Osteocyte (in vitro differentiated cells): ENCODE measurements around the gene KIZ. TPM values are rescaled to one million over a fixed set of nuclear protein-coding genes. Genes with fewer than 3 reads are reported as not detected.

Experiments
- DNase-seq: peaks from one replicate; pipeline ENCODE4 v3.0.0; 2021; ENCODE audit warnings: mixed read lengths; ENCODE audit not compliant: unreplicated experiment; ENCODE audit errors: extremely low spot score
- H3K27ac Mint-ChIP-seq: one replicate; pipeline ENCODE4 v1.8.0; 2021; ENCODE audit warnings: mild to moderate bottlenecking, mixed read lengths; ENCODE audit not compliant: unreplicated experiment
- H3K27me3 Mint-ChIP-seq: one replicate; pipeline ENCODE4 v1.8.0; 2021; ENCODE audit warnings: mixed read lengths; ENCODE audit not compliant: unreplicated experiment
- H3K36me3 Mint-ChIP-seq: one replicate; pipeline ENCODE4 v1.8.0; 2021; ENCODE audit warnings: mixed read lengths; ENCODE audit not compliant: unreplicated experiment
- H3K4me1 Mint-ChIP-seq: one replicate; pipeline ENCODE4 v1.8.0; 2021; ENCODE audit warnings: mixed read lengths; ENCODE audit not compliant: unreplicated experiment
- H3K4me3 Mint-ChIP-seq: one replicate; pipeline ENCODE4 v1.8.0; 2021; ENCODE audit warnings: mild to moderate bottlenecking, moderate library complexity, mixed read lengths; ENCODE audit not compliant: unreplicated experiment
- H3K9me3 Mint-ChIP-seq: one replicate; pipeline ENCODE4 v1.8.0; 2021; ENCODE audit warnings: mixed read lengths; ENCODE audit not compliant: unreplicated experiment
- total RNA-seq: library from RNA; stranded (reverse); gene quantifications from 2 replicates; pipeline ENCODE4 v1.2.1, GENCODE V29; 2021
- TF ChIP-seq, protein P1 (sequence below): fragments of 200-600 bp; sonication (generic); IDR thresholded peaks from 2 replicates; pipeline ENCODE4 v1.5.0; 2021; ENCODE audit warnings: antibody characterized with exemption, mild to moderate bottlenecking, moderate library complexity

Gene KIZ
- total RNA-seq, 1 donor from 2014 or later, result 21.2 TPM

DNA sequence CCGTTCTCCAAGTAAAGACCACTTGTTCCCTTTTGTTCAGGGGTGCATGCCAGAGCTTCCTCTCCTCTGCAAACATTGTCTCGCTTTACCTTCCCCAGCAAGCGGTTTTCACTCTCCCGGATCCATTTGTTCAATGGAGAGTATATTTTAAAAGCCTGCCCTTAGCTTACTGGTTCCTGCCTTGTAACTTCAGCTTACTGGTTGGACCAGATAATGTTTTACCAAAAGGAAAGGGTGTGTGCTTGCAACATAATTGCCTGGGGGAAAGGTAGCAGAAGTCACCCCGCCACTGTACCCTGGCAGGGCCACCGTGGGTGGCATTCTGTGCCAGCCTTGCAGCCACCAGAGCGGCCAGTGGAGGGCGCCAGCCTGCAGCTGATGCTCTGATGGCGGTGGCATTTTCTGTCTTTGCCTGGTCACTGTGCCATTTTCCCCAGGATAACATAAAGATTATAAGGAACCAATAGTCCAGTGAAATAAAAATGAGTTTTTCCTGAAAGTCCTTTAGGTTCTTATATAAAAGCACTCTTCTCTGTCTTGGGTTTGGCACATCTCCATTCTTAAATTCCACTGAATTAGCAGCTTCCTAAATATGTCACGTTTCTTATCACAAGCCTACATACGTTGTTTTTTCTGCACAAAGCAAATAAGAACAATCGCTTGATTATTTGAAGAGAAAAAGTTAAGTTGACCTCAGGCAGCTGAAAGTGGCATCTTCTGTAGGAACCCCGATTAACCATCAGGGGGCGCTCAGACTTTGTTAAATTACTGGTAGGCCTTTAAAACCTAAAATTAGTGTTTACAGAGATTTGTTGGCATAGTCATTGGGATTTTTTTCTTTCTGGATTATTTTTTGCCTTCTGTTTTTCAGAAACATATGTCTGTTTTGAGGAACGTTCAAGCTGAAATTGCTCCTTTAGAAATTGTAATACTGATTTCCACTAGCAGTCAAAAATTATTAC lies 109.9 kb downstream of the KIZ start:
- no peak overlapping the region for H3K4me3 Mint-ChIP-seq
- no peaks in the 10 kb centered on the region for H3K27me3 Mint-ChIP-seq
- peaks cover 5% of the 10 kb centered on the region for H3K4me1 Mint-ChIP-seq
- H3K9me3 Mint-ChIP-seq, result no peaks in the 10 kb centered on the region
- no peak for DNase-seq
- TF ChIP-seq, protein P1, sequence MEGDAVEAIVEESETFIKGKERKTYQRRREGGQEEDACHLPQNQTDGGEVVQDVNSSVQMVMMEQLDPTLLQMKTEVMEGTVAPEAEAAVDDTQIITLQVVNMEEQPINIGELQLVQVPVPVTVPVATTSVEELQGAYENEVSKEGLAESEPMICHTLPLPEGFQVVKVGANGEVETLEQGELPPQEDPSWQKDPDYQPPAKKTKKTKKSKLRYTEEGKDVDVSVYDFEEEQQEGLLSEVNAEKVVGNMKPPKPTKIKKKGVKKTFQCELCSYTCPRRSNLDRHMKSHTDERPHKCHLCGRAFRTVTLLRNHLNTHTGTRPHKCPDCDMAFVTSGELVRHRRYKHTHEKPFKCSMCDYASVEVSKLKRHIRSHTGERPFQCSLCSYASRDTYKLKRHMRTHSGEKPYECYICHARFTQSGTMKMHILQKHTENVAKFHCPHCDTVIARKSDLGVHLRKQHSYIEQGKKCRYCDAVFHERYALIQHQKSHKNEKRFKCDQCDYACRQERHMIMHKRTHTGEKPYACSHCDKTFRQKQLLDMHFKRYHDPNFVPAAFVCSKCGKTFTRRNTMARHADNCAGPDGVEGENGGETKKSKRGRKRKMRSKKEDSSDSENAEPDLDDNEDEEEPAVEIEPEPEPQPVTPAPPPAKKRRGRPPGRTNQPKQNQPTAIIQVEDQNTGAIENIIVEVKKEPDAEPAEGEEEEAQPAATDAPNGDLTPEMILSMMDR, result peak; percentile 78
- H3K36me3 Mint-ChIP-seq, result peaks cover 8% of the 10 kb centered on the region
- no peak overlapping the region for H3K27ac Mint-ChIP-seq

DNA sequence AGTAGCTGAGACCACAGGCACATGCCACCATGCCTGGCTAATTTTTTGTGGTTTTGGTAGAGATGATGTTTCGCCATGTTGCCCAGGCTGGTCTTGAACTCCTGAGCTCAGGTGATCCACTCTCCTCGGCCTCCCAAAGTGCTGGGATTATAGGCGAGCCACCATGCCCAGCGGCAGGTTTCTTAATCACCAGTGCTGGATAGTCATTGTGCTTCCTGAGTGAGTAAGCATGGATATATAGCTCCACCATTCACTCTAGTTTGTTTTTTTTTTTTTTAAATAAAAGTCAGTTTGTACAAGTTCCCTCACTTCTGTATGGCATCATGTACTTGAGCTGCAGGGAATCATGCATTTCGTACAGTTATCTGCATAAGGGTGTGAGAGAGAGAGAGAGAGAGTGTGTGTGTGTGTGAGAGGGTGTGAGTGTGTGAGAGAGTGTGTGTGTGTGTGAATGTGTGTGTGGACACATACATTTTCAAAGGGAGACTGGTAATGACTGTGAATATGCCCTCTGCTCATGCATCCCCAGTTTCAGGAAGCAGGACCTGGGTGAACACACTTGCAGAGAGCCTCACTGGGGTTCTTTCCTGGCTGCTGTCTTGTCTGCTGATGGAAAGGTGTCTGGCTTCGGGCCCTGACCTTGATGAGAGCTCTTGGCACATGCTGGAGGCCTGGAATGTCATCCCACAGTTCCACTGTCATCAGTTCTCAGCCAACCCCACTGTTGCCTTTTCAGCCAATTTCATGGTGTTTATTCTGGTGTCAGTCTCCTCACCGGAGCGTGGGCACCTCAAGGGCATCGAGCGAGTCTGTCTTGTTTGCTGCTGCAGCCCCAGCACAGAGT lies 112.3 kb downstream of the KIZ start:
- Mint-ChIP-seq H3K27ac (no peak overlapping the region), H3K4me1 (peaks cover 5% of the 10 kb centered on the region), H3K36me3 (peaks cover 8% of the 10 kb centered on the region), H3K27me3 (no peaks in the 10 kb centered on the region), H3K9me3 (no peaks in the 10 kb centered on the region), H3K4me3 (no peak overlapping the region)
- no peak for DNase-seq
- TF ChIP-seq, protein P1, result no peak

DNA sequence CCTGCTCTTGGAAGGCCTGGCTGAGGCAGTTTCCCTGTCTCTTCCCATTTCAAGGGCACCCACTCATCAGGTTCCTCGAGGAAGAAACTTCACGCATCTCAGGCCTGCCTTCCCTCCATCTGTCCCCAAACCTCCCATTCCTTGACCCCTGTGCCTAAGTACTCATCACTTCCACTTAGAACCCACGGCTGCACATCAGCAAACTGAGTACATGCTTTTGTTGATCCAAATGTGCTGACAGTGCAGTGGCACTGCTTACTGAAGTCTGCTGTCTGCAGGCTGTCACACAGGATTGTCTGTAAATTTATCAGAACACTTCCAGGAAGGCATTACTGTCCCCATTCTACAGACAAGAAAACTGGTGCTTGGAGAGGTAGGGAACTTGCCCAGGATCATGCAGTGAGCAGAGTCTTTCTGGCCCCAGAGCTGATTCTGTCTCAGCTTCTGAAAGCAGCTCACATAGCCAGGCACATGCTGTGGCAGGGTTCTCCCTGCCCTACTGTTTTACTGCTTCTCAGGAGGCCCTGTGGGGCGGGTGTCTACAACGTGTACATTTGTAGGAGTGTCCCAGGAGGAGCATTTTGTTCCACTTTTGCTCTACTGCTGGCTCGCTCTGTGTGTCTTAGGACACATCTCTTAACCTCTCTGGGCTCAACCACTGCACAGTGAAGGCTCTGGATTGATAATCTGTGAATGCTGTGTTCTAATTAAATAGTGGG lies 113.1 kb downstream of the KIZ start:
- Mint-ChIP-seq H3K27me3 (no peaks in the 10 kb centered on the region), H3K4me1 (peaks cover 5% of the 10 kb centered on the region), H3K9me3 (no peaks in the 10 kb centered on the region), H3K27ac (no peak overlapping the region), H3K4me3 (no peak overlapping the region), H3K36me3 (peaks cover 8% of the 10 kb centered on the region)
- peak; percentile 11 for DNase-seq
- TF ChIP-seq, protein P1, result no peak

DNA sequence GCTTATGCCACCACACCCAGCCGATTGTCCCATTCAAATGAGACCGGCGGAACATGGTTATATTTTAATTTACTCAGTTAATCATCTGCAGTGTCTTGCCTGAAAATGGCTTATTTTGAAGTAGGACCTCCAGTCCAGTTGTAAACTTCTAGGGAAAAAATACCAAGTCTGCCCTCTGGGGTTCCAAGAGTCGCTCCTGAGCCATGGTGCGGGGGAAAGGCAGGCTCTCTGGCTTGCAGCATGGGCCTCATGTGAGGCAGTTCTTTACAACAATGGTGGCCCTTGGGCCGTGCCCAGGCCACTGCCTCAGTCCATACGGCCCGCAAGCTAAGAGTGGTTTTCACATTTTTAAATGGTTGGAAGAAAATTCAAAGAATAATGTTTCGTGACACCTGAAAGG lies 114.5 kb downstream of the KIZ start:
- TF ChIP-seq, protein P1, result no peak
- Mint-ChIP-seq H3K27ac (no peak overlapping the region), H3K4me1 (peaks cover 5% of the 10 kb centered on the region), H3K36me3 (peaks cover 10% of the 10 kb centered on the region), H3K9me3 (no peaks in the 10 kb centered on the region), H3K27me3 (no peaks in the 10 kb centered on the region), H3K4me3 (no peak overlapping the region)
- peak; percentile 23 for DNase-seq
